SK-N-SH (cell line): ENCODE data around the gene HDGFL2. TPM values are rescaled to one million over a fixed set of nuclear protein-coding genes. Genes with fewer than 3 reads are reported as not detected.

Experiments used
- CTCF ChIA-PET: fragments of 300-600, 350-600 bp; formaldehyde crosslinking; extraction: SDS; loops from one replicate; lab custom pipeline; 2021; lab: Yijun Ruan, JAX
- POLR2A ChIA-PET: fragments of 350-600 bp; sonication (Branson Sonifier 250); formaldehyde crosslinking; extraction: SDS; loops from one replicate; lab custom pipeline; 2020; ENCODE audit warnings: antibody characterized with exemption, inconsistent platforms; lab: Yijun Ruan, JAX
- DNase-seq: peaks from one replicate; pipeline ENCODE4 v3.0.0; 2012
- H2AFZ ChIP-seq: fragments of 200-600 bp; sonication (generic); 2 replicates; pipeline ENCODE4 v1.8.1; 2016; ENCODE audit warnings: antibody characterized with exemption, mild to moderate bottlenecking, low read depth
- H3F3A ChIP-seq: fragments of 200-600 bp; sonication (generic); replicated peaks from 2 replicates; pipeline ENCODE3; 2016; ENCODE audit warnings: antibody characterized with exemption, mild to moderate bottlenecking; ENCODE audit not compliant: insufficient read depth
- H3K27ac ChIP-seq, 2 experiments: fragments of 200-500 bp in 1 of 2; fragments of 200-600 bp in 1 of 2; sonication (Bioruptor generic) in 1 of 2; sonication (generic), shearing (Covaris generic) in 1 of 2; 2 replicates each; pipeline versions ENCODE4 v1.5.1 to v1.6.1; 2014 to 2016; ENCODE audit warnings: low read depth in 2 of 2, inconsistent platforms in 1 of 2, low read length in 1 of 2, mild to moderate bottlenecking in 1 of 2, mixed read lengths in 1 of 2
- H3K27me3 ChIP-seq: fragments of 200-600 bp; sonication (generic), shearing (Covaris generic); 2 replicates; pipeline ENCODE4 v1.6.1; 2016; ENCODE audit warnings: mixed run types; ENCODE audit not compliant: insufficient read depth
- H3K36me3 ChIP-seq, 2 experiments: fragments of 200-500 bp in 1 of 2; fragments of 200-600 bp in 1 of 2; sonication (Bioruptor generic) in 1 of 2; sonication (generic) in 1 of 2; replicated peaks in 1 of 2; 2 replicates each; pipeline versions ENCODE3 to v1.5.1; 2014 to 2016; ENCODE audit warnings: low read length in 1 of 2, mild to moderate bottlenecking in 1 of 2; ENCODE audit not compliant: insufficient read depth in 2 of 2, control insufficient read depth in 1 of 2
- H3K4me1 ChIP-seq, 2 experiments: fragments of 200-500 bp in 1 of 2; fragments of 200-600 bp in 1 of 2; sonication (Bioruptor generic) in 1 of 2; sonication (generic), shearing (Covaris generic) in 1 of 2; 2 replicates each; pipeline versions ENCODE4 v1.5.1 to v1.6.1; 2014 to 2016; ENCODE audit warnings: low read depth in 1 of 2, low read length in 1 of 2, mixed run types in 1 of 2; ENCODE audit not compliant: insufficient read depth in 2 of 2, control insufficient read depth in 1 of 2
- H3K4me2 ChIP-seq: fragments of 200-600 bp; sonication (generic), shearing (Covaris generic); 2 replicates; pipeline ENCODE4 v1.6.1; 2017; ENCODE audit warnings: mixed run types
- H3K4me3 ChIP-seq, 2 experiments: fragments of 200-500 bp in 1 of 2; fragments of 200-600 bp in 1 of 2; sonication (Bioruptor generic) in 1 of 2; sonication (generic), shearing (Covaris generic) in 1 of 2; 2 replicates each; pipeline versions ENCODE4 v1.5.1 to v1.8.1; 2014 to 2016; ENCODE audit warnings: low read depth in 2 of 2, inconsistent platforms in 1 of 2, low read length in 1 of 2, mild to moderate bottlenecking in 1 of 2, mixed read lengths in 1 of 2, moderate library complexity in 1 of 2
- H3K79me2 ChIP-seq: fragments of 200-600 bp; sonication (generic); 2 replicates; pipeline ENCODE4 v1.8.1; 2017; ENCODE audit warnings: mild to moderate bottlenecking; ENCODE audit not compliant: insufficient read depth
- H3K9ac ChIP-seq: fragments of 200-600 bp; sonication (generic); 2 replicates; pipeline ENCODE4 v1.6.1; 2017; ENCODE audit warnings: mixed run types
- H3K9me2 ChIP-seq: fragments of 200-600 bp; sonication (generic); 2 replicates; pipeline ENCODE4 v1.6.1; 2017; ENCODE audit warnings: mixed run types
- H3K9me3 ChIP-seq: fragments of 200-600 bp; sonication (generic); 2 replicates; pipeline ENCODE4 v1.6.1; 2017; ENCODE audit warnings: mixed run types, mild to moderate bottlenecking, moderate library complexity
- H4K20me1 ChIP-seq: fragments of 200-600 bp; sonication (generic); 2 replicates; pipeline ENCODE4 v1.6.1; 2017; ENCODE audit warnings: mild to moderate bottlenecking, mixed run types; ENCODE audit not compliant: insufficient read depth
- CHD2 ChIP-seq: fragments of 150-350 bp; IDR thresholded peaks from 2 replicates; pipeline ENCODE4 v1.6.1; 2018; ENCODE audit warnings: low read length; ENCODE audit not compliant: partially characterized antibody
- EZH2phosphoT487 ChIP-seq: fragments of 200-600 bp; sonication (generic); IDR thresholded peaks from 2 replicates; pipeline ENCODE4 v1.6.1; 2017; ENCODE audit warnings: low read depth, mixed run types, mild to moderate bottlenecking, antibody characterized with exemption, moderate library complexity, borderline replicate concordance
- FOSL2 ChIP-seq: IDR thresholded peaks from 2 replicates; pipeline ENCODE4 v1.4.0; 2012; ENCODE audit warnings: low read depth, mild to moderate bottlenecking, moderate library complexity, borderline replicate concordance
- FOXJ3 ChIP-seq: sonication (generic); formaldehyde crosslinking; IDR thresholded peaks from 2 replicates; pipeline ENCODE4 v1.5.1; 2020; ENCODE audit warnings: mild to moderate bottlenecking, missing genetic modification reagents
- GATA2 ChIP-seq: sonication (generic); formaldehyde crosslinking; IDR thresholded peaks from 2 replicates; pipeline ENCODE4 v1.5.0; 2020; ENCODE audit warnings: mild to moderate bottlenecking, missing genetic modification reagents
- MEF2A ChIP-seq: IDR thresholded peaks from 2 replicates; pipeline ENCODE4 v1.4.0; 2012; ENCODE audit warnings: low read depth, borderline replicate concordance
- POLR2AphosphoS5 ChIP-seq: IDR thresholded peaks from 2 replicates; pipeline ENCODE4 v1.6.1; 2012; ENCODE audit warnings: low read depth, low read length
- RCOR1 ChIP-seq: fragments of 150-350 bp; IDR thresholded peaks from 2 replicates; pipeline ENCODE4 v1.6.1; 2017; ENCODE audit warnings: antibody characterized with exemption, low read length
- RXRA ChIP-seq: IDR thresholded peaks from 2 replicates; pipeline ENCODE4 v1.4.0; 2012; ENCODE audit warnings: low read depth, mild to moderate bottlenecking, borderline replicate concordance
- SIN3A ChIP-seq: IDR thresholded peaks from 2 replicates; pipeline ENCODE4 v1.6.1; 2012; ENCODE audit warnings: low read depth, mild to moderate bottlenecking, low read length, moderate library complexity, borderline replicate concordance
- TCF12 ChIP-seq: IDR thresholded peaks from 2 replicates; pipeline ENCODE4 v1.4.0; 2012
- TEAD4 ChIP-seq: IDR thresholded peaks from 2 replicates; pipeline ENCODE4 v1.4.0; 2012; ENCODE audit warnings: mild to moderate bottlenecking, borderline replicate concordance; ENCODE audit not compliant: insufficient read depth
- WGBS: methylation state at CpG from one replicate; pipeline ENCODE4 v1.1.6; 2017; ENCODE audit warnings: low lambda C conversion rate; 5-methylcytosine and 5-hydroxymethylcytosine counted together
- polyA plus RNA-seq, 3 experiments: library from polyadenylated mRNA; depleted of rRNA; stranded (reverse); fragments of >200 nt; gene quantifications; 2 replicates each; pipeline ENCODE4 v1.2.3, GENCODE V29; 2012
- TF ChIP-seq, protein P1 (sequence below): fragments of 150-350 bp; IDR thresholded peaks from 2 replicates; pipeline ENCODE4 v1.6.1; 2016; ENCODE audit warnings: mild to moderate bottlenecking, low read depth, low read length
- TF ChIP-seq, protein P2 (sequence below): IDR thresholded peaks from 2 replicates; pipeline ENCODE4; 2012
- TF ChIP-seq, protein P3 (sequence below): IDR thresholded peaks from 2 replicates; pipeline ENCODE4 v1.4.0; 2012; ENCODE audit warnings: low read depth
- TF ChIP-seq, protein P4 (sequence below): IDR thresholded peaks from 2 replicates; pipeline ENCODE4 v1.4.0; 2012; ENCODE audit warnings: low read depth, borderline replicate concordance
- TF ChIP-seq, protein P5 (sequence below): fragments of 200-600 bp; sonication (generic); IDR thresholded peaks from 2 replicates; pipeline ENCODE4 v1.6.1; 2017; ENCODE audit warnings: antibody characterized with exemption, mild to moderate bottlenecking, moderate library complexity
- TF ChIP-seq, protein P6 (sequence below): fragments of 150-350 bp; IDR thresholded peaks from 2 replicates; pipeline ENCODE4 v1.6.1; 2017; ENCODE audit warnings: antibody characterized with exemption, low read length, low read depth, borderline replicate concordance
- TF ChIP-seq, protein P7 (sequence below): IDR thresholded peaks from 2 replicates; pipeline ENCODE4 v1.6.1; 2012; ENCODE audit warnings: mild to moderate bottlenecking, low read depth, low read length, moderate library complexity

Gene HDGFL2
- polyA plus RNA-seq, 1 of the 3 experiments (the other 2 are of a cell fraction), result 77.8 TPM

DNA sequence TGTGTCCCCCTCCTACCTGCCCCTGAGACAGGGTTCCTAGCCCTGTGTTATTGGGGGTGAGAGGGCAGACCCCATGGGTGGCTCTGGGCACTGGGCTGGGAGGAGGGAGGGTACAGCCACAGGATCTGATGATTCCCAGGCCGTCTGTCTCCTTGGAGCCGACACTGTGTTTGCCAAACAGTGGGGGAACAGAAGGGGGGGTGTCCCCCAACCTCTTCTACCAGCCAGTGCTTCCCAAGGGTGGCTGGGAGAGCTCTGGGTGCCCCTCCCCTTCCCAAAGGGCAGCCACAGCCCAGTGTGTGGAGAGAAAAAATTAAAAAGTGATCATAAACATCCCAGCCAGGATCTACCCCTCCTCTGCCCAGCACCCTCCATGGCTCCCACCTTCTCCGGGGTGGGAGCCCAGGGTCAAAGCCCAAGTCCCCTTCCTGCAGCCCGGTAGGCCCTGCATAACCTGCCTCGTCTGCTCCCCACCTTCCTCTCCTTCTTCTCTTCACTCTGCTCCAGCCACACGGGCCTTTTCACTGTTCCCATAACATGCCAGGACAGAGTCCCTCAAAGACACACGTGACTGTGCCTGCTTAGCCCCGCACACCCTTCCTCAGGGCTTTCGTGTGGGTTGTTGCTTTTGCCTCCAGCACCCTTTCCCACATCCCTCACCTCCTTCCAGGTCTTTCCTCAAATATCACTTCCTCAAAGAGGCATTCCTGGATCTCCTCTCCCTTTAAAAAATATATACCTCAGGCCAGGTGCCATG, 47.6 kb downstream of the HDGFL2 start:
- no peak overlapping the region for H3K27ac ChIP-seq
- WGBS, result 55% methylated on average over 8 of the region's 9 CpGs
- no peaks in the 10 kb centered on the region for H3K36me3 ChIP-seq
- H3F3A ChIP-seq, result no peaks in the 10 kb centered on the region
- H3K4me2 ChIP-seq, result no peak overlapping the region
- no peaks in the 10 kb centered on the region for H4K20me1 ChIP-seq
- no peak overlapping the region for H3K4me3 ChIP-seq
- ChIA-PET POLR2A (no interaction called here), CTCF (no interaction called here)
- no peak overlapping the region for H2AFZ ChIP-seq
- H3K79me2 ChIP-seq, result no peaks in the 10 kb centered on the region
- no peaks in the 10 kb centered on the region for H3K27me3 ChIP-seq
- H3K4me1 ChIP-seq, result peaks cover 0 to 3% of the 10 kb centered on the region in 2 experiments; a peak in 1 of 4 replicates
- no peak overlapping the region for H3K9ac ChIP-seq
- TF ChIP-seq, protein P1, sequence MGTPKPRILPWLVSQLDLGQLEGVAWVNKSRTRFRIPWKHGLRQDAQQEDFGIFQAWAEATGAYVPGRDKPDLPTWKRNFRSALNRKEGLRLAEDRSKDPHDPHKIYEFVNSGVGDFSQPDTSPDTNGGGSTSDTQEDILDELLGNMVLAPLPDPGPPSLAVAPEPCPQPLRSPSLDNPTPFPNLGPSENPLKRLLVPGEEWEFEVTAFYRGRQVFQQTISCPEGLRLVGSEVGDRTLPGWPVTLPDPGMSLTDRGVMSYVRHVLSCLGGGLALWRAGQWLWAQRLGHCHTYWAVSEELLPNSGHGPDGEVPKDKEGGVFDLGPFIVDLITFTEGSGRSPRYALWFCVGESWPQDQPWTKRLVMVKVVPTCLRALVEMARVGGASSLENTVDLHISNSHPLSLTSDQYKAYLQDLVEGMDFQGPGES, result no peak
- no peak for TF ChIP-seq POLR2AphosphoS5
- TF ChIP-seq, protein P2, sequence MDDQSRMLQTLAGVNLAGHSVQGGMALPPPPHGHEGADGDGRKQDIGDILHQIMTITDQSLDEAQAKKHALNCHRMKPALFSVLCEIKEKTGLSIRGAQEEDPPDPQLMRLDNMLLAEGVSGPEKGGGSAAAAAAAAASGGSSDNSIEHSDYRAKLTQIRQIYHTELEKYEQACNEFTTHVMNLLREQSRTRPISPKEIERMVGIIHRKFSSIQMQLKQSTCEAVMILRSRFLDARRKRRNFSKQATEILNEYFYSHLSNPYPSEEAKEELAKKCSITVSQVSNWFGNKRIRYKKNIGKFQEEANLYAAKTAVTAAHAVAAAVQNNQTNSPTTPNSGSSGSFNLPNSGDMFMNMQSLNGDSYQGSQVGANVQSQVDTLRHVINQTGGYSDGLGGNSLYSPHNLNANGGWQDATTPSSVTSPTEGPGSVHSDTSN, result no peak
- no peak for TF ChIP-seq GATA2 (CRISPR knock-in tag)
- TF ChIP-seq, protein P3, sequence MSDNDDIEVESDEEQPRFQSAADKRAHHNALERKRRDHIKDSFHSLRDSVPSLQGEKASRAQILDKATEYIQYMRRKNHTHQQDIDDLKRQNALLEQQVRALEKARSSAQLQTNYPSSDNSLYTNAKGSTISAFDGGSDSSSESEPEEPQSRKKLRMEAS, result no peak
- no peak for TF ChIP-seq TEAD4
- TF ChIP-seq CHD2, result no peak
- TF ChIP-seq, protein P4, sequence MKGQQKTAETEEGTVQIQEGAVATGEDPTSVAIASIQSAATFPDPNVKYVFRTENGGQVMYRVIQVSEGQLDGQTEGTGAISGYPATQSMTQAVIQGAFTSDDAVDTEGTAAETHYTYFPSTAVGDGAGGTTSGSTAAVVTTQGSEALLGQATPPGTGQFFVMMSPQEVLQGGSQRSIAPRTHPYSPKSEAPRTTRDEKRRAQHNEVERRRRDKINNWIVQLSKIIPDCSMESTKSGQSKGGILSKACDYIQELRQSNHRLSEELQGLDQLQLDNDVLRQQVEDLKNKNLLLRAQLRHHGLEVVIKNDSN, result no peak
- no peak for TF ChIP-seq RXRA
- TF ChIP-seq, protein P5, sequence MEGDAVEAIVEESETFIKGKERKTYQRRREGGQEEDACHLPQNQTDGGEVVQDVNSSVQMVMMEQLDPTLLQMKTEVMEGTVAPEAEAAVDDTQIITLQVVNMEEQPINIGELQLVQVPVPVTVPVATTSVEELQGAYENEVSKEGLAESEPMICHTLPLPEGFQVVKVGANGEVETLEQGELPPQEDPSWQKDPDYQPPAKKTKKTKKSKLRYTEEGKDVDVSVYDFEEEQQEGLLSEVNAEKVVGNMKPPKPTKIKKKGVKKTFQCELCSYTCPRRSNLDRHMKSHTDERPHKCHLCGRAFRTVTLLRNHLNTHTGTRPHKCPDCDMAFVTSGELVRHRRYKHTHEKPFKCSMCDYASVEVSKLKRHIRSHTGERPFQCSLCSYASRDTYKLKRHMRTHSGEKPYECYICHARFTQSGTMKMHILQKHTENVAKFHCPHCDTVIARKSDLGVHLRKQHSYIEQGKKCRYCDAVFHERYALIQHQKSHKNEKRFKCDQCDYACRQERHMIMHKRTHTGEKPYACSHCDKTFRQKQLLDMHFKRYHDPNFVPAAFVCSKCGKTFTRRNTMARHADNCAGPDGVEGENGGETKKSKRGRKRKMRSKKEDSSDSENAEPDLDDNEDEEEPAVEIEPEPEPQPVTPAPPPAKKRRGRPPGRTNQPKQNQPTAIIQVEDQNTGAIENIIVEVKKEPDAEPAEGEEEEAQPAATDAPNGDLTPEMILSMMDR, result no peak
- TF ChIP-seq RCOR1, result no peak
- TF ChIP-seq, protein P6, sequence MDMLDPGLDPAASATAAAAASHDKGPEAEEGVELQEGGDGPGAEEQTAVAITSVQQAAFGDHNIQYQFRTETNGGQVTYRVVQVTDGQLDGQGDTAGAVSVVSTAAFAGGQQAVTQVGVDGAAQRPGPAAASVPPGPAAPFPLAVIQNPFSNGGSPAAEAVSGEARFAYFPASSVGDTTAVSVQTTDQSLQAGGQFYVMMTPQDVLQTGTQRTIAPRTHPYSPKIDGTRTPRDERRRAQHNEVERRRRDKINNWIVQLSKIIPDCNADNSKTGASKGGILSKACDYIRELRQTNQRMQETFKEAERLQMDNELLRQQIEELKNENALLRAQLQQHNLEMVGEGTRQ, result no peak
- TF ChIP-seq FOSL2, result no peak
- no peak for TF ChIP-seq TCF12
- no peak for TF ChIP-seq MEF2A
- TF ChIP-seq, protein P7, sequence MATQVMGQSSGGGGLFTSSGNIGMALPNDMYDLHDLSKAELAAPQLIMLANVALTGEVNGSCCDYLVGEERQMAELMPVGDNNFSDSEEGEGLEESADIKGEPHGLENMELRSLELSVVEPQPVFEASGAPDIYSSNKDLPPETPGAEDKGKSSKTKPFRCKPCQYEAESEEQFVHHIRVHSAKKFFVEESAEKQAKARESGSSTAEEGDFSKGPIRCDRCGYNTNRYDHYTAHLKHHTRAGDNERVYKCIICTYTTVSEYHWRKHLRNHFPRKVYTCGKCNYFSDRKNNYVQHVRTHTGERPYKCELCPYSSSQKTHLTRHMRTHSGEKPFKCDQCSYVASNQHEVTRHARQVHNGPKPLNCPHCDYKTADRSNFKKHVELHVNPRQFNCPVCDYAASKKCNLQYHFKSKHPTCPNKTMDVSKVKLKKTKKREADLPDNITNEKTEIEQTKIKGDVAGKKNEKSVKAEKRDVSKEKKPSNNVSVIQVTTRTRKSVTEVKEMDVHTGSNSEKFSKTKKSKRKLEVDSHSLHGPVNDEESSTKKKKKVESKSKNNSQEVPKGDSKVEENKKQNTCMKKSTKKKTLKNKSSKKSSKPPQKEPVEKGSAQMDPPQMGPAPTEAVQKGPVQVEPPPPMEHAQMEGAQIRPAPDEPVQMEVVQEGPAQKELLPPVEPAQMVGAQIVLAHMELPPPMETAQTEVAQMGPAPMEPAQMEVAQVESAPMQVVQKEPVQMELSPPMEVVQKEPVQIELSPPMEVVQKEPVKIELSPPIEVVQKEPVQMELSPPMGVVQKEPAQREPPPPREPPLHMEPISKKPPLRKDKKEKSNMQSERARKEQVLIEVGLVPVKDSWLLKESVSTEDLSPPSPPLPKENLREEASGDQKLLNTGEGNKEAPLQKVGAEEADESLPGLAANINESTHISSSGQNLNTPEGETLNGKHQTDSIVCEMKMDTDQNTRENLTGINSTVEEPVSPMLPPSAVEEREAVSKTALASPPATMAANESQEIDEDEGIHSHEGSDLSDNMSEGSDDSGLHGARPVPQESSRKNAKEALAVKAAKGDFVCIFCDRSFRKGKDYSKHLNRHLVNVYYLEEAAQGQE, result no peak
- no peak for TF ChIP-seq SIN3A
- TF ChIP-seq EZH2phosphoT487, result no peak
- no peak for TF ChIP-seq FOXJ3 (CRISPR knock-in tag)
- no peaks in the 10 kb centered on the region for H3K9me2 ChIP-seq
- H3K9me3 ChIP-seq, result no peaks in the 10 kb centered on the region
- DNase-seq, result no peak
